Measurements from ENCODE around the gene RNF146. TPM values are rescaled to one million over a fixed set of nuclear protein-coding genes. Genes with fewer than 3 reads are reported as not detected.

Gene RNF146, protein sequence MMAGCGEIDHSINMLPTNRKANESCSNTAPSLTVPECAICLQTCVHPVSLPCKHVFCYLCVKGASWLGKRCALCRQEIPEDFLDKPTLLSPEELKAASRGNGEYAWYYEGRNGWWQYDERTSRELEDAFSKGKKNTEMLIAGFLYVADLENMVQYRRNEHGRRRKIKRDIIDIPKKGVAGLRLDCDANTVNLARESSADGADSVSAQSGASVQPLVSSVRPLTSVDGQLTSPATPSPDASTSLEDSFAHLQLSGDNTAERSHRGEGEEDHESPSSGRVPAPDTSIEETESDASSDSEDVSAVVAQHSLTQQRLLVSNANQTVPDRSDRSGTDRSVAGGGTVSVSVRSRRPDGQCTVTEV
- 37.7 and 45.6 TPM in 2 replicates for total RNA-seq (ENCODE audit: low replicate concordance)

DNA sequence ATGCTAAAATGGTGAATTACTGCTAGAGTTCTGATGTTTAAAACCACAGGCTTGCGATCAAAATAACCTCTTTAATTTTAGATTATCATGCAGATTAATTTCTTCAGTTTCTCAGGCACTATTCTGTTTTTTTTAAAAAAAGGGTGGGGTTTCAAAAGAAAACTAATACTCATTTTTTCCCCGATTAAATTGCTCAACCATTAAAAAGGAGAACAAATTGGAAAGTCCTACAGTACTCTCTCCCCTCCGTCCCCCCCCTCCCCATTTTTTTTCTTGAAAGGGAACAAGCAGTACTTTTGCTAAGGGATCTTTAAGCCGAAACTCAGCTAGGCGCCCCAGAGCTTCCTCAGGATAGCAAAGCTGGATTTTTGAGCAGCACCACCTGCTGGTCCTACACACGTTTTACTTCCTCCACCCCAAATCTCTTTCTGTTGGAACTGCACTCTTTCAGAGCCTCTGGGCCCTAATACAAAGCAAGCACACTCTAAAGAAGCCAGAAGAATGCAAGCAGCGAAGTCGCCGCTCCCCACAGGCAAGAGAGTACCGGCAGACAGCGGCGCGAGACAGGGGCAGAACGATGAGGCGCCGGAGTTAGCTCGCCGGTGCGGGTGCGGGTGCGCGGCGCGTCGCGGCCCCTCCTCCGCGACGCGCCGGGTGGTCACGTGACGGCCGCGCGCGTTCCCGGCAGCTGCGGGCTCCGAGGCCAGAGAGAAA is at the start of gene RNF146:
TSS of gene RNF146 (plus strand) at position 687 of the 714 bp plus-strand sequence. CDS start 13,475 bp downstream, outside the sequence.

Other genes starting within 250 kb of the RNF146 start
- gene RSPO3, start 148.2 kb upstream of the RNF146 start, total RNA-seq (ENCODE audit: low replicate concordance): 0.08 and 26.9 TPM in 2 replicates
- gene ECHDC1, start 76.7 kb downstream of the RNF146 start, total RNA-seq (ENCODE audit: low replicate concordance): 19.2 and 36.5 TPM in 2 replicates
- gene KIAA0408, start 192.5 kb downstream of the RNF146 start, total RNA-seq (ENCODE audit: low replicate concordance): 0.15 and 0.23 TPM in 2 replicates

Data from smooth muscle cell of the coronary artery (primary cell).